Bronchial epithelial cell (primary cell): ENCODE measurements around the gene COL23A1. TPM values are rescaled to one million over a fixed set of nuclear protein-coding genes. Genes with fewer than 3 reads are reported as not detected.

ENCODE experiments used
- DNase-seq: peaks from one replicate; pipeline ENCODE4 v3.0.0-alpha.2; 2010; ENCODE audit warnings: low read depth
- FAIRE-seq: peaks from 2 replicates; lab custom pipeline; 2011; peaks lifted over from hg19 to GRCh38; lab: Jason Lieb, UNC
- H3K27me3 ChIP-seq: 2 replicates; pipeline ENCODE4 v1.5.1; 2011; ENCODE audit warnings: low read length; ENCODE audit not compliant: control insufficient read depth, insufficient read depth
- H3K36me3 ChIP-seq: 2 replicates; pipeline ENCODE4 v1.5.1; 2011; ENCODE audit warnings: low read length; ENCODE audit not compliant: control insufficient read depth, insufficient read depth
- H3K4me3 ChIP-seq: 2 replicates; pipeline ENCODE4 v1.5.1; 2011; ENCODE audit warnings: mild to moderate bottlenecking, low read depth, low read length, control low read depth
- total RNA-seq: library from RNA; depleted of rRNA; stranded (reverse); fragments of >200 nt; gene quantifications from 2 replicates; pipeline ENCODE4 v1.2.1, GENCODE V29; 2014
- TF ChIP-seq, protein P1 (sequence below): IDR thresholded peaks from 2 replicates; pipeline ENCODE4 v1.5.1; 2011; ENCODE audit warnings: mild to moderate bottlenecking, moderate library complexity, low read length, control low read depth, inconsistent platforms; ENCODE audit not compliant: insufficient read depth, severe bottlenecking

Gene COL23A1
- total RNA-seq, 1 donor from 2014 or later = 0.26 TPM

DNA sequence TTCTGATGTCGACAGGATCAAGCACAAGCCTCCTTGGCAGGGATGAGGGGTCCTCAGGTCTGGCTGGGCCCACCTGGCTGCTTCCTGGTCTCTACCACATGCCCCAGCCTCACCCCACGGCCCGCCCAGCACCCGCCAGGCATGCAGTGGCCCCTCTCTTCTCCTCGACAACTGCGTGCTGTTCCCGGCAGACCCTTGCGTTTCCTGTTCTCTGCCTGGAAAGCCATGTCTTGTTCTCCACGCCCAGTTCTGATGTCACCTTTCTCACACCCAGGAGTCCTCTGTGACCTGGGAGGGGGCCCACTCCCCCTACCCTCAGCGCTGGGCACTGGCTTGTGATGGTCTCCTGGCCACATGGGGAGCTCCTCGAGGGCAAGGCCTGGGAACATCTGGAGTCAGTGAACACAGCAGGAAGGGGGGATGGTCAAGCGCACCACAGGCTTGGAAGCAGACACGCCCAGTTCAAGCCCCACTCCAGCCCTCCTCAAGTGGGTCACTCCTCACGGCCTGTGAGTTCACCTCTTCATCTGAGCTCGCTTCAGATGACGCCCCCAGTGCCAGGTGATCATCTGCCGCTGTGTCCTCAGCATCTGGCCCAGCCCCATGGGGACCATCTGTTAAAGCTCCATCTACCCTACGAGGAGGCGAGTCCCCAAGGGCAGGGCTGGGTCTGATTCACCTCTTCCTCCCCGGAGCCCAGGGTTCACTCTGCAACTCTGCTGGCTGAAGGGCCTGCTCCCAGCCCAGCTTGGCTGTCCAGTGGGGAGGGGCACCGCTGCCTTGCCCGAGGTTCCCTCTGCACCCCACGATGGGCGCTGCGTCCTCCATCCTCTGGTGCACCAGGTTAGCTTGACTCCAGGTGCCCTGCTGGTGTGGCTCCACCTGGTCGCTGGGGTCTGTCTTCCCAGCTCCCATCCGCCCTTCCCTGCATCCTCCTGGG is 224.4 kb downstream of the COL23A1 start:
- H3K4me3 ChIP-seq = no peak overlapping the region
- FAIRE-seq (no peak), DNase-seq (no peak)
- peaks cover 4% of the 10 kb centered on the region for H3K27me3 ChIP-seq
- H3K36me3 ChIP-seq = no peaks in the 10 kb centered on the region
- TF ChIP-seq, protein P1, sequence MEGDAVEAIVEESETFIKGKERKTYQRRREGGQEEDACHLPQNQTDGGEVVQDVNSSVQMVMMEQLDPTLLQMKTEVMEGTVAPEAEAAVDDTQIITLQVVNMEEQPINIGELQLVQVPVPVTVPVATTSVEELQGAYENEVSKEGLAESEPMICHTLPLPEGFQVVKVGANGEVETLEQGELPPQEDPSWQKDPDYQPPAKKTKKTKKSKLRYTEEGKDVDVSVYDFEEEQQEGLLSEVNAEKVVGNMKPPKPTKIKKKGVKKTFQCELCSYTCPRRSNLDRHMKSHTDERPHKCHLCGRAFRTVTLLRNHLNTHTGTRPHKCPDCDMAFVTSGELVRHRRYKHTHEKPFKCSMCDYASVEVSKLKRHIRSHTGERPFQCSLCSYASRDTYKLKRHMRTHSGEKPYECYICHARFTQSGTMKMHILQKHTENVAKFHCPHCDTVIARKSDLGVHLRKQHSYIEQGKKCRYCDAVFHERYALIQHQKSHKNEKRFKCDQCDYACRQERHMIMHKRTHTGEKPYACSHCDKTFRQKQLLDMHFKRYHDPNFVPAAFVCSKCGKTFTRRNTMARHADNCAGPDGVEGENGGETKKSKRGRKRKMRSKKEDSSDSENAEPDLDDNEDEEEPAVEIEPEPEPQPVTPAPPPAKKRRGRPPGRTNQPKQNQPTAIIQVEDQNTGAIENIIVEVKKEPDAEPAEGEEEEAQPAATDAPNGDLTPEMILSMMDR = no peak

DNA sequence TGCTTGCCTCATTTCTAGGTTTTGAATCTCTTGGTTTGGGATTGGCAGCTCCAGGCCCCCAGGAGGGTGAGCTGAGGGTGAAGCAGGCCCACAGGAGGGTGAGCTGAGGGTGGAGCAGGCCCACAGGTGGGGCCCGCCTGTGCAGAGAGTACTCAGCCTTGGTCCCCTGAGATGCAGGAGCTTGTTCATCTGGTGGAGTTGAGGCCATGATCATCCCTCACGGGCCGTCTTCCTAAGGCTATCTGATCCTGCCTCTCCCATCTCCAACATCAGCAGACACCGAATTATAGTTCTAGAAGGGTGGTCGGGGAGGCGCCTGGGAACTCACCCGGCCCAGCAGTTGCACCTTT is 225.9 kb downstream of the COL23A1 start:
- peaks cover 4% of the 10 kb centered on the region for H3K27me3 ChIP-seq
- no peak for FAIRE-seq

DNA sequence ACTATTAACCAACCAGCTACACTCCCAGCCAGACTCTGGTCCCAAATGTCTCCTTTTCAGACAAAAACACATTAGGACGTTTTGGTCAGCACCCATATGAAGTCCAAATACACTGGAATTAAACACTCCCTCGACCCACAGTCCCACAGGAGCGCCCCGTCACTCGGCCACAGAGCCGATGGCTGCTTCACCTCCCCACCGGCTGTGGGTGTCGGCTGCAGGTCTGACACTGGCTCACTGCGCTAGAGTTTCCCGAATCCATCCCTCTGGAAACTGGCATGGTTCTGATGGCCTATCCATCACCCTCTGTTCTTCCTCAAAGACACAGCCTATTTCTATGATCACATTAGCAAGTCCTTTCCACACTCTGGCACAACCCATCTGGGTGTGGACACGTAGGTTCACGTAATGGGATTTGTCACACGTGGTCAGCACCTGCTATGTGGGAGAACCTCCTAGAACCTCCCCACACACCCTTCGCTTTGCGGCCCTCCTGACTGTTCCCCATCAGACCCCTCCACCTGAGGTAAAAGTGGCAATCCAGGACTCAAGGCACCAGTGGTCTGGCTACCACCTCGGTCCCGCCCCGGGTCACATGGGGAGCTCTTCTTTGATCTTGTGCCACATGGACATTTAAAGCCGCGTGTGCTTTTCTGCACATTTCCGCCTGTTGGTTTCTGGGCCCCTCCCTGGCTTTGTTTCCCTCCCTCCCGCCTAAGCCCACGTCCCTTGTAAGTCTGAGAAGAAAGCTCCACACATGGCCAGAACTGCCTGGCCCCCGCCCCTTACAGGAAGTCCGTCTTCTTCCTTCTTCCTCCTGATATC is 226.5 kb downstream of the COL23A1 start:
- Histone ChIP-seq H3K4me3 (no peak overlapping the region), H3K36me3 (no peaks in the 10 kb centered on the region), H3K27me3 (peaks cover 4% of the 10 kb centered on the region)
- DNase-seq = no peak
- FAIRE-seq = no peak
- TF ChIP-seq, protein P1 = no peak

More for the DNA sequence above, 225.9 kb downstream of the COL23A1 start:
- no peak for DNase-seq
- Histone ChIP-seq H3K4me3 (no peak overlapping the region), H3K36me3 (no peaks in the 10 kb centered on the region)
- TF ChIP-seq, protein P1 = no peak

DNA sequence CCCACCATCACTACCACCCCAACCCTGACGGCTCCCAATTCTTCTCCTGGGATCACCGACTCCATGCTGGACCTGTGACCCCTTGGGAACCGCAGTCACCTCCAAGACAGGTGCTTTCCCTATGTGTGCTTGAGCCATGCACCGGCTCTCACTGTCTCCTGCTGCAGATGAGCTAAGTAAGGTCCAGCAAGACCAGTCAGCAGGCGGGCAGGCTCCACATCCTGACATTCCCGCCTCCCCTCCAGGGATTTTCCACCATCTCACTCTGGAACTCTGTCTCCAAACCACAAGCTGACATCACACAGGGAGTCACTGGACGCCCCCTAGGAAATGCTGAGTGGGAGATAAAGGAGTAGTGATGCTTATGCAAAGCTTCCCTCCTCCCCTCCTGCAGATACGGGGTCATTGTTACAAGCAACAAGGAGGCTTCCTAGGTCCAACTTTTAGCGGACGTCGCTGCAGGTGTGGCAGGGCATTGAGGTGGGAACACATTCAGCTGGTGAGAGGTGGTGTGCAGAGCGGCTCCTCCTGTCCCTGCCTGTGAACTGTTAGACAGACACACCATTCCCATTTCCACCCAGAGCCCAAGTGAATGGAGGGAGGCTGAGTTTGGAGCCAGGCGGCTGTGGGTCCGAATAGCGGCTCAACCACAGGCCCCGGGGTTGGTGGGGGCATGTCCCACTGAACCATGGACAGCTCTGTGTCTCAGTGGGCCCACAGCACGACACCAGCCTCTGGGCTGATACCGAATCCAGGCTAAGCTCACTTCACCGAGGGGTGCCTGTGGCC is 228.3 kb downstream of the COL23A1 start:
- H3K36me3 ChIP-seq = no peaks in the 10 kb centered on the region
- DNase-seq (no peak), FAIRE-seq (peak; percentile 23)
- no peak overlapping the region for H3K4me3 ChIP-seq
- TF ChIP-seq, protein P1 = no peak
- peaks cover 4% of the 10 kb centered on the region for H3K27me3 ChIP-seq

DNA sequence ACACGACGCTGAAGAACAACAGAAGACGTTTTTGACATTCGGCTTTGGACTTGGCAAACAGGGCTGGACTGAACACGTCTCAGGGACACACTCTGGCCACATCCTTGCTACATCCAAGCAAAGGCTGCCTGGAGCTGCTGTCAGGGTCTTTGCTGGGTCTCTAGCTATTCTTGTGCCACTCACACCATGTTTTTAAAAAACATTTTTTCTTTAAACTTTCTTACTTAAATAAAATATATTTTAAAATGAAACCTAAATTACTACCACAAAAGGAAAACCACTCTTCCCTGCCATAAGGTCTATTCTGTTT is 229.3 kb downstream of the COL23A1 start:
- H3K36me3 ChIP-seq = no peaks in the 10 kb centered on the region
- H3K27me3 ChIP-seq = peaks cover 6% of the 10 kb centered on the region
- H3K4me3 ChIP-seq = no peak overlapping the region
- DNase-seq = no peak
- no peak for FAIRE-seq
- TF ChIP-seq, protein P1 = no peak
